ENCODE measurements around the gene VAV1. TPM values are rescaled to one million over a fixed set of nuclear protein-coding genes. Genes with fewer than 3 reads are reported as not detected.
"Not testable (repeated sequence)": the region's sequence is repeated elsewhere in the genome, so short reads cannot be mapped to it uniquely, and the experiment has no call there.

VAV1 gene
- total and polyA plus RNA-seq, 2 of the 8 experiments (the other 6 are each of a cell fraction or from before 2014, with no cell fraction given): 0.21 to 0.22 TPM

DNA sequence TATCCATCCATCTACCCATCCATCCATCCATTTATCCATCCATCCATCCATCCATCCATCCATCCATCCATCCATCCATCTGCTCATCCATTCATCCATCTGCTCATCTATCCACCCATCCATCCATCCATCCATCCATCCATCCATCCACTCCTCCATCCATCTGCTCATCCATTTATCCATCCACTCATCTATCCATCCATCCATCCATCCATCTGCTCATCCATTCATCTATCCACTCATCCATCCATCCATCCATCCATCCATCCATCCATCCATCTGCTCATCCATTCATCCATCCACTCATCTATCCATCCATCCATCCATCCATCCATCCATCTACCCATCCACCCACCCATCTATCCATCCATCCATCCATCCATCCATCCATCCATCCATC lies 3.5 kb downstream of the VAV1 start:
- H3K4me2 ChIP-seq (ENCODE audit: insufficient read depth in 1 of 2, low read depth in 2 of 2, low read length in 2 of 2); H2BK20ac ChIP-seq (ENCODE audit: low read length); H3K79me2 ChIP-seq (ENCODE audit: control insufficient read depth in 1 of 2, insufficient read depth in 2 of 2, low read length in 2 of 2); H3K27ac ChIP-seq (ENCODE audit: low read depth, low read length); H3K23me2 ChIP-seq (ENCODE audit: low read depth, low read length); H3K27me3 ChIP-seq (replicated peaks in 1 of 4; ENCODE audit: control insufficient read depth in 3 of 4, extremely low read depth in 1 of 4, insufficient read depth in 3 of 4, low read length in 3 of 4); H3K23ac ChIP-seq (ENCODE audit: insufficient read length); H4K5ac ChIP-seq (ENCODE audit: insufficient read length, low read depth, low read length); H2BK15ac ChIP-seq (ENCODE audit: low read length); H2AK5ac ChIP-seq (ENCODE audit: low read depth, low read length); H3K56ac ChIP-seq (replicated peaks; ENCODE audit: insufficient read length, low read depth, low read length); H4K8ac ChIP-seq (ENCODE audit: extremely low read depth, insufficient read depth, low read length); H3K9me3 ChIP-seq (ENCODE audit: insufficient read depth in 2 of 2, low read depth in 1 of 2, low read length in 1 of 2); H3K4me3 ChIP-seq (ENCODE audit: extremely low read depth in 1 of 4, insufficient read depth in 2 of 4, low read depth in 3 of 4, low read length in 4 of 4); H3K18ac ChIP-seq (ENCODE audit: extremely low read depth, low read length); H2BK12ac ChIP-seq (ENCODE audit: low read depth, low read length); CTCF ChIA-PET (ENCODE audit: partially characterized antibody); H4K91ac ChIP-seq (replicated peaks; ENCODE audit: insufficient read length, low read length); H2BK5ac ChIP-seq (ENCODE audit: low read depth, low read length); H3K14ac ChIP-seq (ENCODE audit: insufficient read length); POLR2A ChIA-PET (ENCODE audit: partially characterized antibody); DNase-seq (ENCODE audit: low read depth in 1 of 2, low spot score in 2 of 2); FAIRE-seq; H4K20me1 ChIP-seq (replicated peaks in 1 of 2; ENCODE audit: control insufficient read depth in 1 of 2, insufficient read depth in 2 of 2, low read length in 2 of 2); H3K36me3 ChIP-seq (ENCODE audit: control insufficient read depth in 2 of 4, insufficient read depth in 4 of 4, low read length in 3 of 4); H3K4ac ChIP-seq (replicated peaks; ENCODE audit: insufficient read length, low read depth, low read length); H2AFZ ChIP-seq (ENCODE audit: low read length); H3K9ac ChIP-seq (replicated peaks in 1 of 4; ENCODE audit: extremely low read depth in 1 of 4, low read depth in 3 of 4, low read length in 3 of 4); H2BK120ac ChIP-seq (replicated peaks; ENCODE audit: low read depth, low read length); H3K79me1 ChIP-seq (ENCODE audit: low read depth, low read length): not testable (repeated sequence)
- peaks cover 0 to 13% (median 2%) of the 10 kb centered on the region in 4 experiments; a peak in 3 of 7 replicates for H3K4me1 ChIP-seq (replicated peaks in 1 of 4; ENCODE audit: control insufficient read depth in 3 of 4, insufficient read depth in 4 of 4, low read length in 3 of 4)

Data from H1 (cell line).